Nephron progenitor cell (in vitro differentiated cells): ENCODE results near the gene NR2F1-AS1.
"Not testable (repeated sequence)": the region's sequence is repeated elsewhere in the genome, so short reads cannot be mapped to it uniquely, and the experiment has no call there.

Experiments used
- DNase-seq: peaks from one replicate; pipeline ENCODE4 v3.0.0; 2021
- H3K27ac Mint-ChIP-seq: 2 replicates; pipeline ENCODE4 v1.8.0; 2021; ENCODE audit warnings: mild to moderate bottlenecking, moderate library complexity, mixed read lengths
- H3K27me3 Mint-ChIP-seq: 2 replicates; pipeline ENCODE4 v1.8.0; 2021; ENCODE audit warnings: mild to moderate bottlenecking, low read depth, mixed read lengths; ENCODE audit not compliant: poor library complexity
- H3K36me3 Mint-ChIP-seq: 2 replicates; pipeline ENCODE4 v1.8.0; 2021; ENCODE audit warnings: low read depth, mixed read lengths
- H3K4me1 Mint-ChIP-seq: 2 replicates; pipeline ENCODE4 v1.8.0; 2021; ENCODE audit warnings: mixed read lengths
- H3K4me3 Mint-ChIP-seq: 2 replicates; pipeline ENCODE4 v1.8.0; 2021; ENCODE audit warnings: mild to moderate bottlenecking, moderate library complexity, mixed read lengths
- H3K9me3 Mint-ChIP-seq: 2 replicates; pipeline ENCODE4 v1.8.0; 2021; ENCODE audit warnings: mild to moderate bottlenecking, moderate library complexity, mixed read lengths
- TF ChIP-seq, protein P1 (sequence below): fragments of 200-600 bp; sonication (generic); IDR thresholded peaks from 2 replicates; pipeline ENCODE4 v1.5.0; 2021; ENCODE audit warnings: antibody characterized with exemption

NR2F1-AS1 gene

DNA sequence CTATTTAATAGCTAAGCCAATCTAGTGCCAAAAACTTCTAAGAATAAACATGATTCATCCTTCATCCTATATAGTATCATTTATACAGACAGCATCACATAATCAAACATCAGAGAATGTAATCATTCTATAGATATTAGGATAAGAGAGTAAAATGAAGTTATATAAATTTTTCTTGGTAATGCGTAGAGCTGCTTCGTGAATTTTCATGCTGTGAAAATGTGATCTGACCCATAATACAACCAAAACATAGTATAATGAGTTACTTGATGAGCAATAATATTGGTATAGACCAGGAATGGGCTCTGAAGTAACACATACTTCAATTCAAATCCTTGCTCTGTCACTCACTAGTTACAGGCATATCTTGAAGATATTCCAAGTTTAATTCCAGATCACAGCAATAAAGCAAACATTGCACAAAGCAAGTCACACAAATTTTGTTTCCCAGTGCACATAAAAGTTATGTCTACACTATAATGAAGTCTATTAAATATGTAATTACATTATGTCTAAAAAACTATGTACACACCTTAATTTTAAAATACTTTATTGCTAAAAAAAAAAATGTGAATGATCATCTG lies 23.9 kb downstream of the NR2F1-AS1 start:
- H3K4me3 Mint-ChIP-seq: no peak overlapping the region
- H3K27ac Mint-ChIP-seq: no peak overlapping the region
- H3K36me3 Mint-ChIP-seq: peaks cover 93% of the 10 kb centered on the region
- peaks cover 73% of the 10 kb centered on the region for H3K27me3 Mint-ChIP-seq
- TF ChIP-seq, protein P1, sequence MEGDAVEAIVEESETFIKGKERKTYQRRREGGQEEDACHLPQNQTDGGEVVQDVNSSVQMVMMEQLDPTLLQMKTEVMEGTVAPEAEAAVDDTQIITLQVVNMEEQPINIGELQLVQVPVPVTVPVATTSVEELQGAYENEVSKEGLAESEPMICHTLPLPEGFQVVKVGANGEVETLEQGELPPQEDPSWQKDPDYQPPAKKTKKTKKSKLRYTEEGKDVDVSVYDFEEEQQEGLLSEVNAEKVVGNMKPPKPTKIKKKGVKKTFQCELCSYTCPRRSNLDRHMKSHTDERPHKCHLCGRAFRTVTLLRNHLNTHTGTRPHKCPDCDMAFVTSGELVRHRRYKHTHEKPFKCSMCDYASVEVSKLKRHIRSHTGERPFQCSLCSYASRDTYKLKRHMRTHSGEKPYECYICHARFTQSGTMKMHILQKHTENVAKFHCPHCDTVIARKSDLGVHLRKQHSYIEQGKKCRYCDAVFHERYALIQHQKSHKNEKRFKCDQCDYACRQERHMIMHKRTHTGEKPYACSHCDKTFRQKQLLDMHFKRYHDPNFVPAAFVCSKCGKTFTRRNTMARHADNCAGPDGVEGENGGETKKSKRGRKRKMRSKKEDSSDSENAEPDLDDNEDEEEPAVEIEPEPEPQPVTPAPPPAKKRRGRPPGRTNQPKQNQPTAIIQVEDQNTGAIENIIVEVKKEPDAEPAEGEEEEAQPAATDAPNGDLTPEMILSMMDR: no peak
- H3K9me3 Mint-ChIP-seq: peaks cover 15% of the 10 kb centered on the region
- DNase-seq: no peak
- no peaks in the 10 kb centered on the region for H3K4me1 Mint-ChIP-seq

DNA sequence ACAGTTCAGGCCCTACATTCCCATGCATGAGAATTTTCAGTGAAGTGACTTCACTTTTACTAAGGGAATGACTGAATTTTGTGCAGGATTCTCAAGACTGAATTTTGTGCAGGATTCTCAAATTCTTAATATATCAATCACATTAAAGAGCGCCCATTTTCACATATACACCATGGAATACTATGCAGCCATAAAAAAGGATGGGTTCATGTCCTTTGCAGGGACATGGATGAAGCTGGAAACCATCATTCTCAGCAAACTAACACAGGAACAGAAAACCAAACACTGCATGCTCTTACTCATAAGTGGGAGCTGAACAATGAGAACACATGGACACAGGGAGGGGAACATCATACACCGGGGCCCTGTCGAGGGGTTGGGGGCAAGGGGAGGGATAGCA lies 31.4 kb downstream of the NR2F1-AS1 start:
- H3K9me3 Mint-ChIP-seq, H3K27ac Mint-ChIP-seq, H3K4me3 Mint-ChIP-seq, H3K4me1 Mint-ChIP-seq, DNase-seq: not testable (repeated sequence)
- H3K36me3 Mint-ChIP-seq: peaks cover 84% of the 10 kb centered on the region
- H3K27me3 Mint-ChIP-seq: peaks cover 70% of the 10 kb centered on the region

DNA sequence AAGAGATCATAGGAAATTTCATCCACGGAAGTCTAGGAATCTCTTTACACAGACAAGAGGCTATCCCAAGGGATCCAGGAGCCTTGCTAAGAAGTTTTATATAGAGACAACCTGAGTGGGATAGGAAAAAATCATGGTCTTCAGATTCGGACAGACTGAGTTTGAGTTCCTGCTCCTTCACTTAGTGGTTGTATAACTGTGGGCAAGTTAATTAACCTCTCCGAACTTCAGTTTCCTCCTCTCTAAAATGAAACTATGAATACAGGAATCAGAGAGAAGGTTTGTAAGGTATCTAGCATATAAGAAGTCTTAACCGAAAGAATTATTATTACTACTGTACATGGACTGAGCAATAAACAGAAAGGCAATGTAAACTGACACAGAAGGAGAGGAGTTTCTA lies 35.1 kb downstream of the NR2F1-AS1 start:
- DNase-seq: no peak
- Mint-ChIP-seq H3K27ac (no peak overlapping the region), H3K27me3 (peaks cover 66% of the 10 kb centered on the region), H3K4me1 (peaks cover 6% of the 10 kb centered on the region), H3K9me3 (peaks cover 5% of the 10 kb centered on the region), H3K36me3 (peaks cover 87% of the 10 kb centered on the region), H3K4me3 (no peak overlapping the region)
- TF ChIP-seq, protein P1: no peak

DNA sequence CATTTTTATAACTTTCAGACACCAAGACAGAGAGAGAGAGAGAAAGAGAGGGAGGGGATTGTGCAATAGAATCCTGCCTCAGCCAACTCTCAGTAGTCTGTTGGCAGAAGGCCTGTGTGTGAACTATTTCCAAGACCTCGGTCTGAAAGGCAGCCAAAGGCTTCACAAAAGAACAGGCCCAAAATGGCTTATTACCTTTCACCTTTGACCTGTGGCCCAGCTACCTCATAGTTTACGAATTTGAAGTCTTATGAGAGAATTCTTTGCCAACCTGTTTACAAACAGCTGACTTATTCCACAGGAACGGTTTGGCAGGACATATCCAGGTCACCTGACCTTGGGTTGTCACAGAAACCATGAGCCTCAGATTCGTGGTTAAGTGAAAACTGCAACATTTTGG lies 48.6 kb downstream of the NR2F1-AS1 start:
- H3K27me3 Mint-ChIP-seq: peaks cover 27% of the 10 kb centered on the region
- peaks cover 9% of the 10 kb centered on the region for H3K4me1 Mint-ChIP-seq
- DNase-seq: no peak
- no peak overlapping the region for H3K27ac Mint-ChIP-seq
- TF ChIP-seq, protein P1: no peak
- peaks cover 99% of the 10 kb centered on the region for H3K36me3 Mint-ChIP-seq
- H3K9me3 Mint-ChIP-seq: peaks cover 48% of the 10 kb centered on the region
- no peak overlapping the region for H3K4me3 Mint-ChIP-seq

DNA sequence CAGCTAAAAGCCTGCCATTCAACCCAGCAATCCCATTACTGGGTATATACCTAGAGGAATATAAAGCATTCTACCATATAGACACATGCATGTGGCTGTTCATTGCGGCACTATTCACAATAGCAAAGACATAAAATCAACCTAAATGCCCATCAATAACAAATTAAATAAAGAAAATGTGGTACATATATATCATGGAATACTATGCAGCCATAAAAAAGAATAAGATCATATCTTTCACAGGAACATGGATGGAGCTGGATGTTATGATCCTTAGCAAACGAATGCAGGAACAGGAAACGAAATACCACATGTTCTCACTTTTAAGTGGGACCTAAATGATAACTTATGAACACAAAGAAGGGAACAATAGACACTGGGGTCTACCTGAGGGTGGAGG lies 59.2 kb downstream of the NR2F1-AS1 start:
- DNase-seq, H3K27ac Mint-ChIP-seq, H3K4me3 Mint-ChIP-seq, H3K4me1 Mint-ChIP-seq: not testable (repeated sequence)
- Mint-ChIP-seq H3K27me3 (peaks cover 26% of the 10 kb centered on the region), H3K9me3 (peaks cover 61% of the 10 kb centered on the region), H3K36me3 (peaks cover 70% of the 10 kb centered on the region)

DNA sequence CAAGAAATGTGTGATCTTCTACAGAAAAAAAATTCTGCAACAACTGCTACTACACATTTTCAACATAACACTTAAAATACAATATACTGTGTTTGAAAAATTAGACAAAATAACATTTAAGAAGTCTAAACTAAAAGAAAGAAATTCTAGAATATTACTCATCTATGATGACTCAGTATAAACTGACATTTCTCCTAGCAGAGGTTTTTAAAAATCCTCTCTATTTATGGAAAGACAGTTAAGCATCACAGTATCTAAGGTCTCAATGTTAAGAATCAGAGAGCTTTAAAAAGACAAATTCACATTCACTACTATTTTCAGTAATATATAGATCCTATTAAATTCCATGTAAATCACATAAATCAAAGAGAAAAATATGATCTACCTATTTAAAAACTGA lies 61.3 kb downstream of the NR2F1-AS1 start:
- Mint-ChIP-seq H3K4me3 (no peak overlapping the region), H3K27ac (no peak overlapping the region), H3K4me1 (no peaks in the 10 kb centered on the region), H3K27me3 (peaks cover 16% of the 10 kb centered on the region), H3K36me3 (peaks cover 49% of the 10 kb centered on the region), H3K9me3 (peaks cover 40% of the 10 kb centered on the region)
- TF ChIP-seq, protein P1: no peak
- DNase-seq: no peak

DNA sequence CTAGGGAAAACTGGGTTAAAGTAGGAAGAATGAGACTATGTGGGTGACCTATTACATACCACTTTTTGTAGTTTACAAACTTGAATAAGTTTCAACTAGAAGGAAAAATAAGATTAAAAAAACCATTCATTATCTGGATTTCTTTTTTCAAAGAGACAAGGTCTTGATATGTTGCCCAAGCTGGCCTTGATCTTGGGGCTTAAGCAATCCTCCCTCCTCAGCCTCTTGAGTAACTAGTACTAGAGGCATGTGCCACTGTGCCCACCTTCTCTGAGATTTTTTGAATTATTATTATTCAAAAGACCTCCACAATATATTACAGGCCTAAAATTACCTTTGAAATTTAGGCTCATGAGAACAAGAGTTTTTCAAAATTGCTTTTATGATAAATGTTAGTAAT lies 63.2 kb downstream of the NR2F1-AS1 start:
- H3K9me3 Mint-ChIP-seq: peaks cover 26% of the 10 kb centered on the region
- no peak for DNase-seq
- H3K4me1 Mint-ChIP-seq: no peaks in the 10 kb centered on the region
- H3K27me3 Mint-ChIP-seq: peaks cover 9% of the 10 kb centered on the region
- peaks cover 45% of the 10 kb centered on the region for H3K36me3 Mint-ChIP-seq
- no peak overlapping the region for H3K27ac Mint-ChIP-seq
- no peak overlapping the region for H3K4me3 Mint-ChIP-seq
- TF ChIP-seq, protein P1: no peak
